GM12874 (cell line): ENCODE measurements around the gene HIPK2.

Source experiments
- TF ChIP-seq, protein P1 (sequence below): IDR thresholded peaks from 2 replicates; pipeline ENCODE4 v1.5.1; 2011; ENCODE audit warnings: low read depth, mild to moderate bottlenecking, control low read depth, low read length, moderate library complexity; ENCODE audit not compliant: insufficient read depth

Gene HIPK2

GRCh38 chr7:139691253-139691781, 86.5 kb downstream of the HIPK2 start:
- TF ChIP-seq, protein P1, sequence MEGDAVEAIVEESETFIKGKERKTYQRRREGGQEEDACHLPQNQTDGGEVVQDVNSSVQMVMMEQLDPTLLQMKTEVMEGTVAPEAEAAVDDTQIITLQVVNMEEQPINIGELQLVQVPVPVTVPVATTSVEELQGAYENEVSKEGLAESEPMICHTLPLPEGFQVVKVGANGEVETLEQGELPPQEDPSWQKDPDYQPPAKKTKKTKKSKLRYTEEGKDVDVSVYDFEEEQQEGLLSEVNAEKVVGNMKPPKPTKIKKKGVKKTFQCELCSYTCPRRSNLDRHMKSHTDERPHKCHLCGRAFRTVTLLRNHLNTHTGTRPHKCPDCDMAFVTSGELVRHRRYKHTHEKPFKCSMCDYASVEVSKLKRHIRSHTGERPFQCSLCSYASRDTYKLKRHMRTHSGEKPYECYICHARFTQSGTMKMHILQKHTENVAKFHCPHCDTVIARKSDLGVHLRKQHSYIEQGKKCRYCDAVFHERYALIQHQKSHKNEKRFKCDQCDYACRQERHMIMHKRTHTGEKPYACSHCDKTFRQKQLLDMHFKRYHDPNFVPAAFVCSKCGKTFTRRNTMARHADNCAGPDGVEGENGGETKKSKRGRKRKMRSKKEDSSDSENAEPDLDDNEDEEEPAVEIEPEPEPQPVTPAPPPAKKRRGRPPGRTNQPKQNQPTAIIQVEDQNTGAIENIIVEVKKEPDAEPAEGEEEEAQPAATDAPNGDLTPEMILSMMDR, result no peak

DNA sequence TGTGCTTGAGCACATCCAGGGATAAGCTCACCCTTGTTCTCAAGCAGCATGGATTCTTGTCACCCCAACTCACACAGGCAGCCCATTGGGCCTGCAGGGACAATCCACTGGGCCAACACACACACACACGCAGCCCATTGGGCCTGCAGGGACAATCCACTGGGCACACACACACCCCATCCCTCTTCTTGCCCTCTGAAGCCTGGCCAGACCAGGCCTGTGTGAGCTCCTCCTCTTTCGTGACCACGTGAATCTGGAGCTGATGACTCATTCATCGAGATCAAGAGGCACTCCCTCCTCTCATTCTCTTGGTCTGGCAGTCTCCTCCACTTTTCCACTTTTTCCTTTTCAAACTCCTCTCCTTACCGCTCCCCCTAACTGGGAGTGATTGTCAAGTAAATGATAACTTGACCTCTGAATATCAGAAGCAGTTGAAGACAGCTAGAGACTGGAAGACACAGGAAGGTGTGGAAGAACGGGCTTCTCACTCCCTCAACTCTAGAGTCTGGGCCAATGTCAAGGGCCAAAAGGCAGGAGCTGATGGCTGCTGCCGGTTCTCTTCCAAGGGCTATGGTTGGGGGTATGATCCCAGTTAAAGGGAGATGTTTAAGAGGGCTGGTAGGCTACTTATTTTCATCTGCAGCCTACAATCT, 89.7 kb downstream of the HIPK2 start:
- TF ChIP-seq, protein P1, result no peak

DNA sequence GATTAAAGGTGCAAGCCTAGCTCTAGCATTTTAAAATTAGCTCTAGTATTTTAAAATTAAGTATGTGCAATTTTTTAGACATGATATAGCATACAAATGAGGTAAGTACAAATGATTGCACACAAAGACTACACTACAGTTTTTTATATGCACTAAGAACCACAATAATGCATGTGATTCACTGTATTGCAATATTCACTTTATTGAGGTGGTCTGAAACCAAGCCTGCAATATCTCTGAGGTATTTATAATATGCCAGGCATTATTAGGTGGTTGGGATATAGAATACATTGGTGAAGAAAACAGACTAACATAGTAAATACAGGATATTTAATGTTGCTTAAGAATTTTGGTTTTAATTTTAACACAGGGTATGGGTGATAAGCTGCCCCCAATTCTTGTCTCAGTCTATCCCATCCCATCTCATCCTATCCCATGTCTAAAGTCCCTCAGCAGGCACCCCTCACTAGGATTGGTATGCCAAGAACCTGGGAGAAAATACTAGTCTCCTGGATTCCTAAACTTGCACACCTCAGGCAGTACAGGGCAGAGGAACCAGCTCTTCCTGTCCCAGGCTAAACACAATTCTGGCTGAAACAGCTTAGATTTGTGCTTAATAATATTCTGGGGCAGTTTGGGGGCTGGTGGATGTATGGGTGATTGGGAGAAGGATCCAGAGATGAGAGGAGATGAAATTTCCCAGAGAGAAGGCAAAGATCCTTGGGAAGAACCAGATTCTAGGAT, 90.4 kb downstream of the HIPK2 start:
- TF ChIP-seq, protein P1, result no peak

- TF ChIP-seq, protein P1, result no peak
These were observed 94.5 kb downstream of the HIPK2 start for GRCh38 chr7:139683137-139683921.

GRCh38 chr7:139682136-139683013, 95.4 kb downstream of the HIPK2 start:
- TF ChIP-seq, protein P1, result no peak

- TF ChIP-seq, protein P1, result no peak
These were observed 96.0 kb downstream of the HIPK2 start for GRCh38 chr7:139681812-139682135.
